Activated CD4-positive, alpha-beta T cell treated with anti-CD3 and anti-CD28 coated beads for 4 hours (primary cell): ENCODE results near the gene RPH3AL.

Experiments used
- DNase-seq, 2 donors: peaks; one replicate each; pipeline ENCODE4 v3.0.0-alpha.2; 2020

RPH3AL gene

GRCh38 chr17:352421-353212 is at the start of gene RPH3AL:
RPH3AL (minus strand) TSS chr17:352807; CDS start chr17:327543, 25,264 bp downstream.
- no peak for DNase-seq

GRCh38 chr17:400257-400656 is 47.6 kb upstream of the RPH3AL start:
- DNase-seq: no peak

- no peak for DNase-seq
Measured at GRCh38 chr17:396788-397187, 44.2 kb upstream of the RPH3AL start.

GRCh38 chr17:395974-396373 is 43.4 kb upstream of the RPH3AL start:
- no peak for DNase-seq

- no peak for DNase-seq
Measured at GRCh38 chr17:395179-395578, 42.6 kb upstream of the RPH3AL start.

GRCh38 chr17:394718-395095 is 42.1 kb upstream of the RPH3AL start:
- DNase-seq: no peak

GRCh38 chr17:393806-394717 is 41.5 kb upstream of the RPH3AL start:
- no peak for DNase-seq

GRCh38 chr17:391850-392249 is 39.2 kb upstream of the RPH3AL start:
- DNase-seq: no peak

- no peak for DNase-seq
Measured at GRCh38 chr17:390025-390424, 37.4 kb upstream of the RPH3AL start.

GRCh38 chr17:388087-388486 is 35.5 kb upstream of the RPH3AL start:
- DNase-seq: no peak

- DNase-seq: peak; percentile 64 to 65
Measured at GRCh38 chr17:386141-386876, 33.7 kb upstream of the RPH3AL start.

GRCh38 chr17:385836-386140 is 33.2 kb upstream of the RPH3AL start:
- DNase-seq: no peak

GRCh38 chr17:385178-385835 is 32.7 kb upstream of the RPH3AL start:
- DNase-seq: no peak

GRCh38 chr17:384622-385177 is 32.1 kb upstream of the RPH3AL start:
- DNase-seq: no peak

- DNase-seq: no peak
Measured at GRCh38 chr17:383771-384621, 31.4 kb upstream of the RPH3AL start.

- DNase-seq: no peak
Measured at GRCh38 chr17:382644-383533, 30.3 kb upstream of the RPH3AL start.

- no peak for DNase-seq
Measured at GRCh38 chr17:381941-382643, 29.5 kb upstream of the RPH3AL start.

GRCh38 chr17:381516-381915 is 28.9 kb upstream of the RPH3AL start:
- DNase-seq: no peak

- no peak for DNase-seq
Measured at GRCh38 chr17:379531-380465, 27.2 kb upstream of the RPH3AL start.
